Activated T-cell treated with anti-CD3 and anti-CD28 coated beads, Interleukin-2, amount 50 U/mL, for 24 hours (primary cell): ENCODE data around the gene NKPD1.
A peak's percentile ranks its signal among the peaks of the same experiment; 100 is the strongest.

Experiments
- DNase-seq: peaks from one replicate; pipeline ENCODE4 v3.0.0-alpha.2; 2020
- H3K27ac Mint-ChIP-seq: 2 replicates; pipeline ENCODE4 v1.8.0; 2020; ENCODE audit warnings: mild to moderate bottlenecking, mixed read lengths
- H3K27me3 Mint-ChIP-seq: 2 replicates; pipeline ENCODE4 v1.8.0; 2020; ENCODE audit warnings: mixed read lengths
- H3K36me3 Mint-ChIP-seq: 2 replicates; pipeline ENCODE4 v1.8.0; 2020; ENCODE audit warnings: low read depth, mixed read lengths
- H3K4me1 Mint-ChIP-seq: 2 replicates; pipeline ENCODE4 v1.8.0; 2020; ENCODE audit warnings: low read depth, mixed read lengths
- H3K4me3 Mint-ChIP-seq: 2 replicates; pipeline ENCODE4 v1.8.0; 2020; ENCODE audit warnings: mild to moderate bottlenecking, moderate library complexity, mixed read lengths
- H3K9me3 Mint-ChIP-seq: 2 replicates; pipeline ENCODE4 v1.8.0; 2020; ENCODE audit warnings: mixed read lengths

Gene NKPD1

DNA sequence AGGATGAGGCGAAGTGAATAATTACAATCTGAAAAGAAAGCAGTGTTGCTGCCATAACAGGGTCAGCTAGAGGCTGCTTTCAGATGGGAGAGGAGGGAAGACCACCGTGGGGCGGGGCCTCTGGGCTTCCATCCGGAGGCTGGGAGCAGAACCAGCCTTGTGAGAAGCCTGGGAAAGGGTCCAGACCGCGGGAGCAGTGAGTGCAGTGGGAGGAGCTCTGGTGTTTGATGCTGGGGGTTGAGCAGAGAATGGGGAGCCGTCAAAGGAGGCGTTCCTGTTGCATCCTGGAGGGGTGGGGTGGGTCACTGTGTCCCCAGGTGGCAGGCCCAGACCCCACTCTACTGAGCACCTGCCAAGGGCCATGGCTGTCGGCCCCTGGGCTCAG, 18.1 kb downstream of the NKPD1 start:
- peaks cover 41% of the 10 kb centered on the region for H3K36me3 Mint-ChIP-seq
- no peaks in the 10 kb centered on the region for H3K9me3 Mint-ChIP-seq
- H3K27ac Mint-ChIP-seq = peak overlapping the region; percentile 55
- H3K4me3 Mint-ChIP-seq = no peak overlapping the region
- H3K4me1 Mint-ChIP-seq = peaks cover 2% of the 10 kb centered on the region
- no peak for DNase-seq
- no peaks in the 10 kb centered on the region for H3K27me3 Mint-ChIP-seq

DNA sequence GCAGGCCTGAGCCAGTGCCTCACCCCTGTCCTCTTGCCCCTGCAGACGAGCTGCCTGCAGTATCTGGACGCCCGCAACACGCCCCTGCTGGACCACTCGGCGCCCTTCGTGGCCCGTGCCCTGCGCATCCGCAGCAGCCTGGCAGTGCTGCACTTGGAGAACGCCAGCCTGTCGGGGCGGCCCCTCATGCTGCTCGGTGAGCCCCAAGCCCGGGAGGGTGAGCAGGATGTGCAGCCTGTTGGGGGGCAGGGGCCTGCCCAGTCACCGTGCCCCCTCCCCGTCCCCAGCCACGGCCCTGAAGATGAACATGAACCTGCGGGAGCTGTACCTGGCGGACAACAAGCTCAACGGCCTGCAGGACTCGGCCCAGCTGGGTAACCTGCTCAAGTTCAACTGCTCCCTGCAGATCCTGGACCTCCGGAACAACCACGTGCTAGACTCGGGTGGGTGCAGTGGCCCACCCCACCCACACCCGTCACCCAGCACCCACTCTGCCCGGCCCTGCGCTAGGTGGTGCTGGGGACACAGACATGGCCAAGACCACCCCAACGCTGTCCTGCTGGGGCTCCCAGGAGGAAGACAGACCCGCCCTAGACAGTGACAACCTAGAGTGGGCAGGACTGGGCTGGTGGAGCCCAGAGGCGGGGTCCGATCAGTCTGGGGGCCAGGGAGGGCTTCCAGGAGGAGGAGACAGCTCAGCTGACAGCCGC, 18.6 kb downstream of the NKPD1 start:
- Mint-ChIP-seq H3K4me3 (no peak overlapping the region), H3K27ac (no peak overlapping the region), H3K9me3 (no peaks in the 10 kb centered on the region), H3K4me1 (peaks cover 2% of the 10 kb centered on the region), H3K27me3 (no peaks in the 10 kb centered on the region), H3K36me3 (peaks cover 38% of the 10 kb centered on the region)
- no peak for DNase-seq

DNA sequence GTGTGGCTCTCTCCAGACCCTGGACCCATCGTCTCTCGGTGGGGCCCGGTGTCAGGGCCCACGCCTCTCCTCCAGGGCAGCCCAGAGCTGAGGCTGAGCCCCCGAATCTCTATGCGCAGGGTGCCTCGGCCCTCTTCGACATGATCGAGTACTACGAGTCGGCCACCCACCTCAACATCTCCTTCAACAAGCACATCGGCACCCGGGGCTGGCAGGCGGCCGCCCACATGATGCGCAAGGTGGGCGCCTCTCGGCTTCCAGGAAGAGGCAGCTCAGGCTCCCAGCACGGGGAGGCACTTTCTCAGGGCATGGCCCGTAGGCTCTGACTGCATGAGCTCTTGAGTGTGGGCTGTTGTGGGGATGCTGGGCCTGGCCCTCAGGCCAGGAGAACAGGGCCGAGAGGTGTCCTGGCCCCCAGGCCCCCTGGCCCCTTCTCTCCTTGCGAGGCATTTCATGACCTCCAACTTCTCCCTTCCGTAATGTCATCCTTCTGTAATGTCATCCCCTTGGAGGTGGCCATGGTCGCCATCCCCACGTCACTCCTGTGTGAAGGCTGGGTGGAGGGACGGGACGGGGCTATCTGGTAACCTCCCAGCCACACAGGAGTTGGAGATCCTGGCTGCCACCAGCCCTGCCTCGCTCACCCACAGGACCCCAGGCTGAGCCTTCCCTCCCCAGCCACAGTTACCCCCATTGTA, 19.4 kb downstream of the NKPD1 start:
- no peak overlapping the region for H3K27ac Mint-ChIP-seq
- H3K4me3 Mint-ChIP-seq = no peak overlapping the region
- H3K9me3 Mint-ChIP-seq = no peaks in the 10 kb centered on the region

DNA sequence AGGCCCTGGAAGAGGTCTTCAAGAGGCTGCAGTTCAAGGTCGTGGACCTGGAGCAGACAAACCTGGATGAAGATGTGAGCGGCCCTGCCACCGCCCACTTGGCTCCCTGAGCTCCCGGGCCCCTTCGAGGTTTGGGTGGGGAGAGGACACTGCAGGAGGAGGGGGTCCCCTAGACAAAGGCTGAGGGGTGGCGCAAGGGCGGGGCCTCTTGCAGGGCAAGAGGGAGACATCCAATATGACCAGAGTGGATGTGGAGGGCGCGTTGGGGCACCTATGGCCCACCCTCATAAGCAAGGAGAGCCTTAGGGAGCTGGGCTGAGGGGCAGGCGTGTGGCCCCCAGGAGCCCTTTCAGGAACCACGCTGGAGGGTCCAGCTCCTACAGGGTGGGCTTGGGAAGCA, 20.2 kb downstream of the NKPD1 start:
- no peak for DNase-seq
- Mint-ChIP-seq H3K4me1 (peaks cover 2% of the 10 kb centered on the region), H3K4me3 (no peak overlapping the region), H3K27ac (no peak overlapping the region), H3K36me3 (peaks cover 30% of the 10 kb centered on the region), H3K9me3 (no peaks in the 10 kb centered on the region), H3K27me3 (no peaks in the 10 kb centered on the region)

More for the DNA sequence above, 19.4 kb downstream of the NKPD1 start:
- Mint-ChIP-seq H3K27me3 (no peaks in the 10 kb centered on the region), H3K4me1 (peaks cover 2% of the 10 kb centered on the region), H3K36me3 (peaks cover 33% of the 10 kb centered on the region)
- DNase-seq = no peak

DNA sequence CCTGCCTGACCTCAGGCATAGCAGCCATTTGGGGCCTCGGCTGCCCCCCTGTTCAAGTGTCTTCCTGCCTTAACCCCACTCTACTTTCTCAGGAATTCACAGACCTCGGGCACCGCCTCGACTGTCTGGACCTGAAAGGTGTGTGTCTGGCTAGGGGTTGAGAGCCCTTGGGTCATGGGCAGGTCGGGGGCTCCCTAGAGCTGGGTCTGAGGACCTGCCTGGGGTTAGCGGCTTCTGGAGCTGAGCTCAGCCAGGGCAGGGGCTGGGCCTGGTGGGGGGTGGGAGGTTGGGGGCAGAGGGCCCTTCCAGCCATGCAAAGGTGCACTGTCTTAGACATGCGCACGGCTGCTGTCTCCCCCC, 20.7 kb downstream of the NKPD1 start:
- Mint-ChIP-seq H3K27ac (no peak overlapping the region), H3K4me3 (no peak overlapping the region)

DNA sequence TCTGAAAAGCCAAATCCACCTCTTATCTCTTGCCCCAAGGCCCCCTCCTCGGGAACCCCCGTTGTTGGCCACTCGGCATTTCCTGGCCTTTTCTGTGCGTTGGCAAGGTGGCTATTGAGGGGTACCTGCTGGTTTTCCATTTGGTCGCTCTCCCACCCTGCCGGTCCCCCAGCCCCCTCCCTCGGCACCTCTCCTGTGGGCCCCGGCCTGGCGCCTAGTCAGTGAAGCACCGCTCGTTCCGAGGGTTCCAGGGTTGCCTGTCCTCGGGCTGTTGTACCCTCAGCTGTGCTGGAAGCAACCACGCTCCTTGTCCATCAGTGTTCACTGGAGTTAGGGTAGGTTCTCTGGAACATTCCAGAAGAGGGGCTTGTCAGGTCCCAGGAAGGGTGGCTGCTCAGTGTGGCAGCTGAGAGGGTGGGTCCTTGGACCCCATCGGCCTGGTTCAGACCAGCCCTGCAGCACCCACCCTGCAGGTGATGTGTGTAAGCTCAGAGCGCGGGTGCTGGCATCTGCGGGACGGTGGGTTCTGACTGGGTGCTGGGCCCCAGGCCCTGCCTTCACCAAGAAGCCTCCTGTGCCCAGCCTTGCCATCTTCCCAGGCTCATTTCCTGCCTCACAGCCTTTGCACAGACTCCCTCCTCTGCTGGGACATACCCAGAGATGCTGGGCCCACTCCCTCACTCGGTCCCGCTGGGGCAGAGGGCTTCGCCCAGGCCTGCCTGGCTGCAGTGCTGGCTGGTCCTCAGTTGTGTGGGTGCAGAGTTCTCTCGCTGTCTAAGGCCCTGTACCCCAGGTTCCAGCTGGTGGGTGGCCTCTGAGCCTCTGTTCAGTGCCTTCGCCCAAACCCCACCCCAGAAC, 21.3 kb downstream of the NKPD1 start:
- Mint-ChIP-seq H3K36me3 (peaks cover 30% of the 10 kb centered on the region), H3K27me3 (no peaks in the 10 kb centered on the region), H3K4me3 (no peak overlapping the region), H3K9me3 (no peaks in the 10 kb centered on the region), H3K4me1 (peaks cover 2% of the 10 kb centered on the region), H3K27ac (no peak overlapping the region)
- no peak for DNase-seq

More for the DNA sequence above, 20.7 kb downstream of the NKPD1 start:
- no peak for DNase-seq
- Mint-ChIP-seq H3K9me3 (no peaks in the 10 kb centered on the region), H3K36me3 (peaks cover 30% of the 10 kb centered on the region), H3K27me3 (no peaks in the 10 kb centered on the region), H3K4me1 (peaks cover 2% of the 10 kb centered on the region)

DNA sequence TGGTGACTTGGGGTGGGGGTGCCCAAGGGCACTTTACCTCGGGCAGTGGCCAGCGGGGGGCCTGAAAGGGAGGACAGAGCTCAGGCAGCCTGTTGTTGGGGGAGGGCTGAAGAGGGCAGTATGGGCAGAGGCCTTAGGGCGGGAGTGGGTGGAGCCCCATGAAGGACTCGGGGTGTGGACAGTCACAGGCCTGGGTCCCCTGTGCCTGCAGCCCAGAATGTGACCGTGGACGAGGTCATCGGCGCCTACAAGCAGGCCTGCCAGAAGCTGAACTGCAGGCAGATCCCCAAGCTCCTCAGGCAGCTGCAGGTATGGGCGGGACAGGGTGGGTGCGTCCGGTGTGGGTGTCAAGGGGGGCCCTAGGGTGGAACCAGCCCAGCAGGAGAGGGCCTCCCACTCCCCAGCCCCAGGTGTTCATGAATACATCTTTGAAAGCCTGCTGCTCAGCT, 22.5 kb downstream of the NKPD1 start:
- Mint-ChIP-seq H3K9me3 (no peaks in the 10 kb centered on the region), H3K27me3 (no peaks in the 10 kb centered on the region), H3K4me1 (peaks cover 4% of the 10 kb centered on the region), H3K36me3 (peaks cover 26% of the 10 kb centered on the region), H3K4me3 (no peak overlapping the region), H3K27ac (no peak overlapping the region)
- no peak for DNase-seq

DNA sequence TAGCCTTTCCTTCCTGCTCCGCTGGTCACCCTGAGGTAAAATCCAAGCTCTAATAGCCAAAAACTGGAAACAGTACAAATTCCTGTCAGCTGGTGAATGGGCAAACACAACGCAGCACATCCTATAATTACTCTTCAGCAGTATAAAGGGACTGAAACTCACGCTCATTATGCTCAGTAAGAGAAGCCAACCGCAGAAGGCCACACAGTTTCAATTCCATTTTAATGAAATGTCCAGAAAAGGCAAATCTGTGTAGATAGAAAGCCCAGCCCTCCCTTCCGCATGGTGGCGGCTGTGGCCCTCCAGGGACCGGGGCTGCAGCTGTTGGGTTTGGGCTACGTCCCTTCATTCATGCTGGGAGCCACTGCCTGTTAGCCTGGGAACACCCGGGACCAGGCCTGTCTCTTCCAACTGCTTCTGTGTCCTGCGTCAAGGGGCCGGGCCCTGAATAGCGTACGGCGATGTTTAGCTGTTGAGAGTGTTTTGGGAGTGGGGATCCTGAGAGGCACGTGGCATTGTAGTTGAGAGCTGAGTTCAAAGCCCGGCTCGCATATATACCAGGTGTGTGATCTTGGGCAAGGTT, 23.5 kb downstream of the NKPD1 start:
- Mint-ChIP-seq H3K27me3 (no peaks in the 10 kb centered on the region), H3K9me3 (no peaks in the 10 kb centered on the region), H3K36me3 (peaks cover 16% of the 10 kb centered on the region), H3K4me3 (no peak overlapping the region), H3K4me1 (peaks cover 2% of the 10 kb centered on the region), H3K27ac (no peak overlapping the region)
- no peak for DNase-seq

DNA sequence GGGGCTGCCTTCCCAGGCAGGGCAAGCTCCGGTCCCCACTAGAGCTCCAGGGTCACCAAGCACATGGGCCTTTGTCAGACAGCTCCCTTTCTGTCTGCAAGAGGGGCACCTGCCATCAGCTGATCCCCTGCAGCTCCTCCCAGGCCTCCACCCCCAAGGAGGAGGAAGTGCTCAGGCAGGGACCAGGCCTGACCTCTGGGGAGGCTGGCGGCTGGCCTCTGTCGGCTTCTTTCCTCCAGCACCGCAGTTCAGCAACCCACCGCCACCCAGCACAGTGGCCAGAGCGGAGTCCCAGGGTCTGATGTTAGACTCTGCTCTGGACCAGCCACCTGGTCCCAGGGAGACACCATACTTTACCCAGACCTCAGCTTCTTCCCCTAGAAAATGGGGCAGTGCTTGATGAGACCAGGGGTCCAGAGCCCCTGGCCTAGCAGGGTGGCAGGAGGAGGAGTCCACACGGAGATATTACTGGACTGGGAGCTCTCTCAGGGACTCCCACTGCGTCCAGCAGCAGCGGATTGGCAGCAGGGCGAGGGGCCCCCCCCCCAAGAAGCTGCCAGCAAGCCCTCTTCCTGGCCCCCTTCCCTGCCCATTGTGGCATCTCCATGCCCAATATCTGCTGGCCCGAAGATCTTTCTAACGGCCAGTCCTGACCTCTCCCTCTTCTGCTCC, 24.1 kb downstream of the NKPD1 start:
- no peak for DNase-seq
- Mint-ChIP-seq H3K27me3 (no peaks in the 10 kb centered on the region), H3K4me1 (peaks cover 4% of the 10 kb centered on the region), H3K27ac (peak overlapping the region; percentile 67), H3K4me3 (no peak overlapping the region), H3K9me3 (no peaks in the 10 kb centered on the region), H3K36me3 (peaks cover 14% of the 10 kb centered on the region)

DNA sequence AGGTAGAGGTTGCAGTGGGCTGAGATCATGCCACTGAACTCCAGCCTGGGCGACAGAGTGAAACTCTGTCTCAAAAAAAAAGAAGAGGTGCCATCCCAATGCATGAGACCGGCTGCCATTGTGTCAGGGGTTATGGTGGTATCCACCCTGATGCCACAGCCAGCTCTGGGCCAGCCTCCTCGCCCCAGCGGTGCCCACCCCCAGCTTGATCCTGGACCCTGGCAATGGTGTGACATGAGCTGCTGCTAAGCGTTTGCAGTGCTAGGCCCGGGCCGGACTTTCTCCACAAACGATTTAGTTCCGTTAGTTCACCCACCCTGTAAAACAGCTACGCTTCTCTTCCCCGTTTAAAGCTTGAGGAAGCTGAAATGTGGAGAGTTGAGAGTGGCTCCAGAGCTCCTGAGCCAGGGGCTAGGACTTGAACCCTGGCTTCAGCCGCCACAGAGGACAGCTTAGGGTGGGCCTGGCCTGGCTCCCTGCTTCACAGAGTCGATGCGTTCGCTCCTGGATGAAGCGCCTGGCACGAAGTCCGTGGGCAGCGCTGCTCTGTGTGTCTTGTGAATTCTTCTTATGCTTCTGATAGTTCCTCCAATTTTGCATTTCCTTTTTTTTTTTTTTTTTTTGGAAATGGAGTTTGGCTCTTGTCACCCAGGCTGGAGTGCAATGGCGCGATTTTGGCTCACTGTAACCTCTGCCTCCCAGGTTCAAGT, 25.5 kb downstream of the NKPD1 start:
- H3K4me3 Mint-ChIP-seq = no peak overlapping the region
- no peak overlapping the region for H3K27ac Mint-ChIP-seq
- H3K27me3 Mint-ChIP-seq = no peaks in the 10 kb centered on the region
- DNase-seq = no peak
- peaks cover 2% of the 10 kb centered on the region for H3K36me3 Mint-ChIP-seq
- H3K4me1 Mint-ChIP-seq = peaks cover 15% of the 10 kb centered on the region
- no peaks in the 10 kb centered on the region for H3K9me3 Mint-ChIP-seq

DNA sequence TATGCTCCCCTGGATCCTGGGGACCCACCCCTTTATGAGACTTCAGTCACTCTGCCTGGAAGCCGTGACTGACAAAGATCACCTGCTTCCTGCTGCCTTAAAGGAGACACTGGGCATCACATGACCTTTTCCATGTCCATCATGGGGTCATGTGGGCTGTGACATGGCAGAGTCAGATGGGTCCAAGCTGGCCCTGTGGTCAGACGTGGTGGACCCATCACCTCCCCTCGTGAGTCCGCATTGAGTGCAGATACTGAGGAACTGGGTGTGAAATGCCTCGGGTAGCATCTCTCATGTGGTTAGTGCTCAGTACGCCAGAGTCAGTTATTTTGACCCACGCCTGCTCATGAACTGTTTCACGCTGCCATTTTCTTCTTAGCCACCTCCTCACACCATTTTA, 27.1 kb downstream of the NKPD1 start:
- H3K4me3 Mint-ChIP-seq = no peak overlapping the region
- H3K4me1 Mint-ChIP-seq = peaks cover 17% of the 10 kb centered on the region
- peaks cover 2% of the 10 kb centered on the region for H3K36me3 Mint-ChIP-seq
- H3K27ac Mint-ChIP-seq = no peak overlapping the region
- no peaks in the 10 kb centered on the region for H3K9me3 Mint-ChIP-seq
- H3K27me3 Mint-ChIP-seq = no peaks in the 10 kb centered on the region
- no peak for DNase-seq

DNA sequence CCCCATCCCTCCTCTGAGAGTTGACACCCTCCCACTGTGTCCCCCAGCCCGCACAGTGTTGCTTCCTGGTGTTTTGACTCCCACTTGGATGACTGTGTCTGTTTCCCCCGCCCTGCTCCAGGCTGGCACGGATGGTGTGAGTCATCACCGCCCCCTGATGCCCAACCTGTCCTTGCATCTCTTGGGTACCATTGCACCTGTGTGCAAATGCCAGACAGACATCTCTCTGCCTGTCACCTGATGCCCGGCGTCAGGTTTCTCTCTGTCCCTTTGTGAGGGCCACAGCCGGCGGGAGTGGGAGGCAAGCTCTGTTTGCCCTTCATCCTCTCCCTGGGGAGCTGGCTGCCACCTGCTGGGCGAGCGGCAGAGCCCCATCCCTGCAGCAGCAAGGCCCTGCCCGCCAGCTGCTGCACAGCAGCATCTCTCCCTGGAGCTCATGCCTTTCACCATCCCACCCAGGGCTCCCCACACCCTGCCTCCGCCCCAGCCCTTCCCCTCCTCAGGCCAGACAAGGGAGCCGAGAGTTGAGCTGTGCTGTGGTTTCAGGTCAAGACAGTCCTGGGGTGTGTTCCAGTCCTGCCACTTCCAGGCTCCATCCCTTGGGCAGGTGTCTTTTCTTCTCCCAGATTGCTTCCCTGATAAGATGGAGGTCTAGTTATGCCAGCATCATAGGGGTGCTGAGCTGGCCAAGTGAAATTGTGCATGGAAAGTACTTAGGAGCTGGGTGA, 29.7 kb downstream of the NKPD1 start:
- peaks cover 25% of the 10 kb centered on the region for H3K4me1 Mint-ChIP-seq
- H3K36me3 Mint-ChIP-seq = peaks cover 2% of the 10 kb centered on the region
- DNase-seq = no peak
- no peaks in the 10 kb centered on the region for H3K9me3 Mint-ChIP-seq
- H3K4me3 Mint-ChIP-seq = no peak overlapping the region
- H3K27me3 Mint-ChIP-seq = no peaks in the 10 kb centered on the region
- H3K27ac Mint-ChIP-seq = peak overlapping the region; percentile 29

DNA sequence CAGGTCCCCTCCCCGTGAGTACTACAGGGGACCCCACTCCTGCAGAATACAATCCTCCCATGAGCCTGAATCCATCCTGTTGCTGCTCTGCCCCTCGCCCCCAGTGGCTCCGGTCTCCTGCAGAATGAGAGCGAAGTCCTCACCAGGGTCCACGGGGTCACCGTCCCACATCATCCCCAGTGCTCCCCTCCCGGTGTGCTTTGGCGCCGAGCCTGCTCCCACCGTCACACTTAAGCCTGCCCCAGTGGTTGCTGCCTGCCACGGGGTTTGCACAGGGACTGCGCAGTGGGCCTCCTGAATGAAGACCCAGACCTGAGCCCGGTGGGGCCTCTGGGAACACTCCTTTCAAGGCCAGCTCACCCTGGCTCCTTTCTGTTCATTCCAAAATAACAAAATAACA, 30.5 kb downstream of the NKPD1 start:
- Mint-ChIP-seq H3K36me3 (peaks cover 2% of the 10 kb centered on the region), H3K4me1 (peaks cover 32% of the 10 kb centered on the region), H3K9me3 (no peaks in the 10 kb centered on the region), H3K4me3 (no peak overlapping the region), H3K27me3 (no peaks in the 10 kb centered on the region), H3K27ac (no peak overlapping the region)
- DNase-seq = no peak
